22Rv1 (cell line): ENCODE measurements around the gene C5orf58.

Experiments used
- H3K27ac ChIP-seq: fragments of 450-650 bp; 2 replicates; pipeline ENCODE4 v1.5.1; 2017
- CTCF ChIP-seq: fragments of 450-650 bp; IDR thresholded peaks from 2 replicates; pipeline ENCODE4 v1.5.1; 2017; ENCODE audit warnings: mild to moderate bottlenecking
- ZFX ChIP-seq: fragments of 450-650 bp; IDR thresholded peaks from 2 replicates; pipeline ENCODE4 v1.6.1; 2017; ENCODE audit warnings: antibody characterized with exemption, borderline replicate concordance

Gene C5orf58

GRCh38 chr5:170267431-170268152 lies 34.8 kb downstream of the C5orf58 start:
- peak; percentile 89 for TF ChIP-seq CTCF
- no peak for TF ChIP-seq ZFX

GRCh38 chr5:170268153-170268689 lies 35.4 kb downstream of the C5orf58 start:
- H3K27ac ChIP-seq = no peak overlapping the region
- peak; percentile 60 for TF ChIP-seq CTCF
- TF ChIP-seq ZFX = no peak

More at GRCh38 chr5:170267431-170268152, 34.8 kb downstream of the C5orf58 start:
- H3K27ac ChIP-seq = no peak overlapping the region

- TF ChIP-seq ZFX (no peak), CTCF (no peak)
- H3K27ac ChIP-seq = no peak overlapping the region
Observed at GRCh38 chr5:170268884-170269283, 36.1 kb downstream of the C5orf58 start.

- H3K27ac ChIP-seq = no peak overlapping the region
- TF ChIP-seq ZFX (no peak), CTCF (no peak)
Observed at GRCh38 chr5:170269579-170269978, 36.8 kb downstream of the C5orf58 start.

- TF ChIP-seq CTCF (no peak), ZFX (no peak)
- H3K27ac ChIP-seq = no peak overlapping the region
Observed at GRCh38 chr5:170270293-170271069, 37.7 kb downstream of the C5orf58 start.

- H3K27ac ChIP-seq = no peak overlapping the region
- TF ChIP-seq CTCF = no peak
- no peak for TF ChIP-seq ZFX
Observed at GRCh38 chr5:170273968-170274710, 41.4 kb downstream of the C5orf58 start.
